GM21528 (cell line): ENCODE data around the gene SETD2.
A peak's percentile ranks its signal among the peaks of the same experiment; 100 is the strongest.
"Not testable (repeated sequence)": the region's sequence is repeated elsewhere in the genome, so short reads cannot be mapped to it uniquely, and the experiment has no call there.

Experiments
- ATAC-seq: cut with Tn5 transposase; IDR thresholded peaks from one replicate; pipeline ENCODE4 v1.9.1; 2021; ENCODE audit warnings: mild to moderate bottlenecking, moderate library complexity; ENCODE audit not compliant: unreplicated experiment, low FRiP score

SETD2 gene

DNA sequence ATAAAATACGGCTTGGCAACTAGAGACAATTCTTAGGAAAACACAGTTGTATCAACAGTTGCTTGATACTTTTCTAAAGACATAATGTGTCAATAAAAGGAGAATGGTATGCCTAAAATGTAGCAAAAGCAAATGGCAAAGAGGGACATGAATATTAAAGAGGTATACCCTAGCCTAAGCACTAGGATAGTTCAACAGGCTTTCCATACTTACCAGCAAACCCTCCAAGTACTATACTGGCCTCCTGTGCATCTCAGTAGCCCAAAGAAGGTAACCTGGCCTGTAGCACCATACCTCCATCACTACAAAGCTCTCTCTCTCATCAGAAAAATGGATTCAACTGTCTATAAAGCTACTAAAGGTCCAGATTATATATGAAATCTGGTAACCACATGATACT lies 7.5 kb downstream of the SETD2 start:
- ATAC-seq: no peak

DNA sequence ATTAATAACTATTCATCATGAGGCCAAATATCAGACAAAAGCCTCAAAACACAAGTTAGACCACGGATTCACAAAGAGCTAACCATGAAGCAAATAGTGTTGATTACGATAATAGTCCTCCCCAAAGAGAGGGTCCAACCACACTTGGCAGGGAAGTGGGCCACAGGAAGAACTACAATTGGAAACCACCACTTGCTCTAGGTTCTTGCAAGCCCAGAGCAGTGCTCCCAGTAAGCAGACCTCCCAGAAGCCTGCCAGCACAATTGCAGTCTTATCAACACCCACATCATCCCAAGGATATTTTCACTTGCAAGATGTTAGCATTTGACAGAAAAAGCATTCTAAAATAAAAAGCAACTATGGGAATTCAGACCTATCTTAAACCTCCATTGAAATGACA lies 11.3 kb downstream of the SETD2 start:
- no peak for ATAC-seq

- ATAC-seq: no peak
Observed at GRCh38 chr3:47151836-47152235, 12.1 kb downstream of the SETD2 start.

DNA sequence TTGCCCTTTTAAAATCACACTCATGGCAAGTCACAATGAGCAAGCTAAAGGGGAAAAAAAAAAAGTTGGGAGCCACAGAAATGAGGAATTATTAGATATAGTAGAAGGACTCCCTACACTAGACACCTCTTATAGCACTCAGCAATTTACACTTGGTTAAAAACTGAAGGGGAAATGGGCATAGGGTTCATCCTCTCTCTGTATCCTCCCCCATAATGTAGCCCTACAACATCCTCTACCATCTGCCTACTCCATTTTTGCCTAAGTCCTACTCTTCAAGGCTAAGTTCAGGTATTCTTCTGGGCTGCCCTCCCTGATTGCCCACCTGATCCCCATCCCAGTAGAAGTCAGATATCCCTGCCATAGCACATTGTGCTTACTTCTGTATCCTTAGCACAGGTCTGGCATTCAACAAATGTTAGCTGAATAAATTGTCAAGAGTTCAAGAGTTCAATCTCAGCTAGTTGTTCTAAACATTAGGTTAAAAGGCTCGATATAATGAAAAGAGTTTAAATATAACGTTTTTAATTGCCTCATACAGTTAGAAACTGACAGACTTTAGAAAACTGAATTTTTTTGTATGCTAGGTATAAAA lies 14.5 kb downstream of the SETD2 start:
- no peak for ATAC-seq

- ATAC-seq: no peak
Observed at GRCh38 chr3:47145272-47145671, 18.6 kb downstream of the SETD2 start.

DNA sequence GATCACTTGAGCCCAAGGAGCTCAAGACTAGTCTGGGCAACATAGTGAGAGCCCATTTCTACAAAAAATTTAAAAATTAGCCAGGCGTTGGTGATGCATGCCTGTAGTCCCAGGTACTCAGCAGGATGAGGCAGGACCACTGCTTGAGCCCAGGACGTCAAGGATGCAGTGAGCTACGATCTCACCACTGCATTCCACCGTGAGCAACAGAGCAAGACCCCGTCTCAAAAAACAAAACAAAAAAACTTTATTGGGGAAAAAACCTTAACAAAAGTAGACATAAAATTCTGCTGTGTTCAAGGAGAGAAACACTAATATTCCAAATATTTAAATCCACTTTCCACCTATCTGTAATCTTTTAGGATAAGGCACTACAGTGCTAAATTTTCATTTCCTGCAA lies 20.8 kb downstream of the SETD2 start:
- no peak for ATAC-seq

DNA sequence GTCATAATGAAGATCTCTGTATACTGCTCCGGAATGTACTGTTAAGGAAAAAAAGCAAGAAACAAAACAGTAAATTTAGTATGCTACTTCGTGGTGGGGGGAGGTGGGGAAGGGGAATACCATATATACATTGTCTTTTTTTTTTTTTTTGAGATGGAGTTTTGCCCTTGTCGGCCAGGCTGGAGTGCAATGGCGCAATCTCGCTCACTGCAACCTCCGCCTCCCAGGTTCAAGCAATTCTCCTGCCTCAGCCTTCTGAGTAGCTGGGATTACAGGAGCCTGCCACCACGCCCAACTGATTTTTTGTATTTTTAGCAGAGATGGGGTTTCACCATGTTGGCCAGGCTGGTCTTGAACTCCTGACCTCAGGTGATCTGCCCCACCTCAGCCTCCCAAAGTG lies 21.4 kb downstream of the SETD2 start:
- ATAC-seq: not testable (repeated sequence)

GRCh38 chr3:47140973-47141461 lies 22.9 kb downstream of the SETD2 start:
- ATAC-seq: peak; percentile 89

DNA sequence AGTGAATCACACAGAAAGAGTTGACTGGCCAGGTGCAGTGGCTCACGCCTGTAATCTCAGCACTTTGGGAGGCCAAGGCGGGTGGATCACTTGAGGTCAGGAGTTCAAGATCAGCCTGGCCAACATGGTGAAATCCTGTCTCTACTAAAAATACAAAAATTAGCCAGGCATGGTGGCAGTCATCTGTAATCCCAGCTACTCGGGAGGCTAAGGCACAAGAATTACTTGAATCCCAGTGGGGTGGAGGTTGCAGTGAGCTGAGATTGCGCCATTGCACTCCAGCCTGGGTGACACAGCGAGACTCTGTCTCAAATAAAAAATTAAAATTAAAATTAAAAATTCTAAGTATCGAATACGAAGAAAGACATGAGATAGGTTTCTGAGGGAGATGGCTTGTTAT lies 23.4 kb downstream of the SETD2 start:
- ATAC-seq: not testable (repeated sequence)

- no peak for ATAC-seq
Observed at GRCh38 chr3:47134311-47134710, 29.6 kb downstream of the SETD2 start.

DNA sequence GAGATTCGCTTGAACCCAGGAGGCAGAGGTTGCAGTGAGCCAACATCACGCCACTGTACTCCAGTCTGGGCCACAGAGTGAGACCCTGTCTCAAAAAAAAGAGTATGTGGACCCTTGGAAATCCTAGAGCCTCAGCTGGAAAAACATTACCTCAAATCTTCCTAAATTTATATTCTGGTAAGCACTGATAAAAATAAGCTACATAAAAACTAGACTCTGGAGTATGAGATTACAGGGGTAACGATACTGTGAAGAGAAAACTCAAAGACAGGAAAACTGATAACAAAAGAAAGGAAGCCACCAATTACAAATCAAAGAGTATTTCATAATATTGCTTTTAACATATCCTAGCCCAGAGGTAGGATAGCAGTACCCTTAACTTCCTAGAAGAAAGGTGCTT lies 30.3 kb downstream of the SETD2 start:
- no peak for ATAC-seq

- no peak for ATAC-seq
Observed at GRCh38 chr3:47130557-47130956, 33.4 kb downstream of the SETD2 start.

DNA sequence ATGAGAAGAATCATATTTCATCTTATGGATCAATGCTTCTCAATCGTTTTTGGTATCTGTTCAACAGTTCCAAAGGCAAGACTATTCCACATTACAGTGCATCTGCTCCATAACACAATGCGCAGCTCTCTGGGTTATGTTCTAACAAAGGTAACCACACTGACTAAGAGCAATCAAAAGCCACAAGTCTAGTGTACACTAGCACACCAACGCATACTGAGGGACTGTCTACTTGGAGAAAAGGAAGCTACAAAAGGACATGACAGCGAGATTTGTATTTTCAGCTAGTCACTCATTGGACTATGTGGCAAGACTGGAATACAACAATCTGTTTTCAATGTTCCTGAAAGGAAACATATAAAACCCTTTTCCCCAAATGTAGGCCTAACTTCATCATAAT lies 35.8 kb downstream of the SETD2 start:
- no peak for ATAC-seq

DNA sequence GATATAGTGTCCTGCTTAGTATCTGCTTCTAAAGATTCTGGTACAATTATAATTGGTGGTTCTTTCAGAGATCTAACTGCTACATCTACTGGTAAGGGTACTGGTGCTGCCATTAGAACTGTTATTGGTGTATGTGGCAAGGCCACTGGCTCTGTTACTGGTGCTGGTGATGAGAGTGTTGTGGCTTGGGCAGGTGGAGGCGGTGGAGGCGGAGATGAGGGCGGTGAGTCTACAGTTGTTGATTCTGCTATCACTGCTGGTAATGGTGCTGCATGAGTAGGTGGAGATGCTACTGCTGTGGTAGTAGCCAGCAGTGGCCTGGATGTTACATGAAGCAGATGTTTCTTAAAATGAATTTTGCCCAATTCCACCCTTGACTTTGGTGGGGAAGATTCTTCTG lies 40.1 kb downstream of the SETD2 start:
- ATAC-seq: no peak

DNA sequence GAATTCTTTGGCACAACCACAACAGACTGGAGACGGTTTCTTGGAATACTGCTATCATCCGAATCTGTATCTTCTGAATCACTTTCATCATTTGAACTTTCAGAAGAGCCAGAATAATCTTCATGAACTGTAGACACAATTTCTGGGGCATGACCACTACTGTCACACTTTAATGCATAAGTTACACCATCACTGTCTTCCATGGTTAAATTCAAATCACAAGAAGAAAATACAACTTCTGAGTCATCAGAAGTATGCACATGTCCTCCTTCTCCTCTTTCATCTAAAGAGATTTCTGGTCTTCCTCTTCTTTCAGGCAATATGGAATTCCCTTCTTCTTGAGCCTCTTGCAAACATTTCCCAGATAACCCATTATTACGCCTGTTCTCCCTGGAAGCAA lies 42.5 kb downstream of the SETD2 start:
- no peak for ATAC-seq

GRCh38 chr3:47120138-47120537 lies 43.8 kb downstream of the SETD2 start:
- no peak for ATAC-seq

GRCh38 chr3:47119387-47119786 lies 44.5 kb downstream of the SETD2 start:
- ATAC-seq: not testable (repeated sequence)

DNA sequence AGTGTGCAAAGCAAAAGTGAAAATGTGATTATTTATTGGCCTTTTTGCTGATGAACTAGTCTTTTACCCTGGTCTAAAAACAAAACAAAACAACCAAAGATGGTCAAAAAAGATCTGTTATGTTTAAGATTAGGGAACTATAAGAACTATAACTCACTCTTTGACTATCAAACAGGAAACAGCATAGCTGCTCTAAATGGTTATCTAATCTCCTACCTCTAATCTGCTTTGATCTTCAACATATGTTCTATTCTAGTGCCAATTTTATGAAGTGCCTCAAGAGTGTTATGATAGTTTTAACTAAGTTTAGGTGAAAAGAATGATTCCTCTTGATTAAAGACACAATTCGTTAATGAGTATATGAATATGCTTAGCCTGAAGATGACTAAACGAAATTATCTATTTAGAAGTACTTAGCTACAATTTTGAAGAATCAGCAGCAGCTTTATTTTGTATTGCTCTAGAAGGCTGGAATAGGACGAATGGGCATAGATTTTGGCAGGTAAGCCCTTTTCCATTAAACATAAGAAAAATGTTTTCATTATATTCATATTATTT lies 46.0 kb downstream of the SETD2 start:
- ATAC-seq: no peak

DNA sequence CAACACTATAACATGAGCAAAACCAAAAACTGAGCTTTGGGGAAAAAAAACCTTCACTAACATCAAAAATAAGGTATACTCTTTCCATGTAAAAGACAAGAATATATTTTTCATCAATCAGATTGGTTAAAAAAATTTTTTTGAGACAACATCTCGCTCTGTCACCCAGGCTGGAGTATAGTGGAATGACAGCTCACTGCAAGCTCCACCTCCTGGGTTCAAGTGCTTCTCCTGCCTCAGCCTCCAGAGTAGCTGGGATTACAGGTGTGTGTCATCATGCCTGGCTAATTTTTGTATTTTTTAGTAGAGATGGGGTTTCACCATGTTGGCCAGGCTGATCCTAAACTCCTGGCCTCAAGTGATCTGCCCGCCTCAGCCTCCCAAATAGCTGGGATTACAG lies 48.4 kb downstream of the SETD2 start:
- not testable (repeated sequence) for ATAC-seq

GRCh38 chr3:47113669-47114365 lies 50.1 kb downstream of the SETD2 start:
- no peak for ATAC-seq

DNA sequence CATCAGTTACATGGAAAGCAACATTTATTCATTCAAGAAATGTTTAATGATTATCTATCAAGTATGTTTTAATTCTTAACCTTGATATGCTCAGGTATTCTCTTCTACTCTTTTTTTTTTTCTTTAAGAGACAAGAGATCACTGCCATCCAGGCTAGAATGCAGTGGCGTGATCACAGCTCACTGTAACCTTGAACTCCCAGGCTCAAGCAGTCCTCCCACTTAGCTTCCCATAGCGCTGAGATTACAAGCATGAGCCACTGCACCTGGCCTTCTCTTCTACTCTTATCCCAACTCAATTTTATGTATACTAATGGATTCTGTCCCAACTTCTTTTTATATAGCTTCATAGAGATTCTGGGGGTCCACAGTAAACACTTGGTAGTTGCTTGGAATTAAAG lies 50.9 kb downstream of the SETD2 start:
- no peak for ATAC-seq

DNA sequence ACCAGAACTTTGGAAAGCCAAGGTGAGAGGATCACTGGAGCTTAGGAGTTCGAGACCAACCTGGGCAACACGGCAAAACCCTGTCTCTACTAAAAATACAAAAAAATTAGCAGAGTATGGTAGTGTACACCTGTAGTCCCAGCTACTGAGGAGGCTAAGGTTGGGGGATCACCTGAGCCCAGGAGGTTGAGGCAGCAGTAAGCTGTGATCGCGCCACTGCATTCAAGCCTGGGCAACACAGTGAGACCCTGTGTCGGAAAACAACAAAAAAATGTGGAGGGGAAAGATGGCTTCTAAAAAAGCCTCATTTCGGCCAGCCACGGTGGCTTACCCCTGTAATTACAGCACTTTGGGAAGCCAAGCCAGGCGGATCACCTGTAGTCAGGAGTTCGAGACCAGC lies 54.5 kb downstream of the SETD2 start:
- no peak for ATAC-seq
